ENCODE measurements around the gene RTN4RL1. TPM values are rescaled to one million over a fixed set of nuclear protein-coding genes. Genes with fewer than 3 reads are reported as not detected.

The RTN4RL1 gene
- total and polyA plus RNA-seq, 9 donors, result 0.30 to 4.1 (median 1.6) TPM; not detected in 1

DNA sequence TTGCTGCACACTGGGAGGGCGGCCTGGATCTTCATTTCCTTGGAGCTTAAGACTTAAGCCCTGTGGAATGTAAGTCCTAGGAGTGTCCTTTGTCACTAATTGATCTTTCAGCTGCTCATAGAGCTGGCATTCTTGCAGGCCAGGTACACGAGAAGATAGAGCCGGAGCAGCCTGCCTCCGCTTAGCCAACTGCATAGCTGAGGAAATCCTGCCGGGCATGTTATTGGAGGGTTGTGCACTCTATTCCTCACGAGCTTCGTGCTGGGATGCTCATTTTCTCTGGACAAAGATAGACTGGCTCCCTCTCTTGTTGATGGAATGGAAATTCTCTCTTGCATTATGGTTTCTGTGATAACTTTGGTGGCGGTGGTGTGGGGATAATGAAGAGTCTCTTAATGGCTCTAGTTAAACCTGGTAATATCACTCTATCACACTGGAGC, 118.5 kb downstream of the RTN4RL1 start:
- intact Hi-C loops (cut with DNase I), result loop anchor here in 1 of 4 donors (5.0 kb wide), 1 partner anchor 121 kb away; the partner anchor contains the start of gene RTN4RL1
- H3K36me3 ChIP-seq, result no peaks in the 10 kb centered on the region
- no peak overlapping the region for H3K4me3 ChIP-seq
- no peaks in the 10 kb centered on the region for H3K27me3 ChIP-seq
- no peak for DNase-seq
- H3K4me1 ChIP-seq (ENCODE audit: insufficient read depth), result peaks cover 6% of the 10 kb centered on the region
- no peaks in the 10 kb centered on the region for H3K9me3 ChIP-seq
- WGBS, 3 donors, result 36 to 40% (median 40%) methylated on average over 8 of the region's 8 CpGs
- no peak overlapping the region for H3K27ac ChIP-seq
- TF ChIP-seq POLR2A (IDR thresholded peaks at IDR 0.05), result no peak
- TF ChIP-seq EP300 (IDR thresholded peaks at IDR 0.05), result no peak
- TF ChIP-seq, protein P1, sequence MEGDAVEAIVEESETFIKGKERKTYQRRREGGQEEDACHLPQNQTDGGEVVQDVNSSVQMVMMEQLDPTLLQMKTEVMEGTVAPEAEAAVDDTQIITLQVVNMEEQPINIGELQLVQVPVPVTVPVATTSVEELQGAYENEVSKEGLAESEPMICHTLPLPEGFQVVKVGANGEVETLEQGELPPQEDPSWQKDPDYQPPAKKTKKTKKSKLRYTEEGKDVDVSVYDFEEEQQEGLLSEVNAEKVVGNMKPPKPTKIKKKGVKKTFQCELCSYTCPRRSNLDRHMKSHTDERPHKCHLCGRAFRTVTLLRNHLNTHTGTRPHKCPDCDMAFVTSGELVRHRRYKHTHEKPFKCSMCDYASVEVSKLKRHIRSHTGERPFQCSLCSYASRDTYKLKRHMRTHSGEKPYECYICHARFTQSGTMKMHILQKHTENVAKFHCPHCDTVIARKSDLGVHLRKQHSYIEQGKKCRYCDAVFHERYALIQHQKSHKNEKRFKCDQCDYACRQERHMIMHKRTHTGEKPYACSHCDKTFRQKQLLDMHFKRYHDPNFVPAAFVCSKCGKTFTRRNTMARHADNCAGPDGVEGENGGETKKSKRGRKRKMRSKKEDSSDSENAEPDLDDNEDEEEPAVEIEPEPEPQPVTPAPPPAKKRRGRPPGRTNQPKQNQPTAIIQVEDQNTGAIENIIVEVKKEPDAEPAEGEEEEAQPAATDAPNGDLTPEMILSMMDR (IDR thresholded peaks at IDR 0.05), result no peak

DNA sequence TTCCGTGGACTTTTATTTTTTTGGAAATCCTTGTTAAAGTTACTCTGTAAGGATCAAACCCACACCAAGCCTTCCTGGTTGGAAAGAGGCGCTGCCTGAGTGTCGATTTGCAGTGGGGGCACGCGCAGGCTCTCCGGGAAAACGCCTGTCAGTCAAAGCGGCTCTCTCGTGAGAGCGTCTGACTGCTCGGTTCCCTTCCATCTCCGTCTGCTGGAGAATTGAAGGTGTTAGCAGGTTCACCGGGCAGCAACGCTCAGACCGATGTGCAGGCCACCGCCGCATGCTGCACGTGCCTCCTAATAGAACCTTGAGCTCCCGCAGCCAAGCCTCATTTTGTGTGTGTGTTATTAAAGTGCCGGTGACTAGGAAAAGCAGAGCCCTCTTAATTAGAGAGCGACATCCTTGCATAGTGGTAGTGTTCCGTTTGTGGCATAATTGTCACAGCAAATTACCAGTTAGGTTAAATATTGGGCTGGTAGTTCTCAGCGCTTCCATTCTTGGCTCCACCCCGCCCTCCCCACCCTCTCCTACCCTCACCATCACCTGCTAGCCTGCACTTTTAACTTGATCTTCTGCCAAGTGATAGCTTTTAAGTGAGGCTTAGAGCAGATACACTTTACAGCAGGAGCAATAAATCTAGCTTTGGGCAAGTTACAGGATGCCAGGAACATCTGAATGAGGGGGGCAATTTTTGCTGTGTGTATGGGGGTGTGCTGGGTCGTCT, 119.8 kb downstream of the RTN4RL1 start:
- Histone ChIP-seq H3K4me1 (ENCODE audit: insufficient read depth) (peaks cover 6% of the 10 kb centered on the region), H3K4me3 (no peak overlapping the region), H3K36me3 (no peaks in the 10 kb centered on the region), H3K27ac (no peak overlapping the region), H3K9me3 (no peaks in the 10 kb centered on the region), H3K27me3 (no peaks in the 10 kb centered on the region)
- WGBS, 3 donors, result 15 to 21% (median 21%) methylated on average over 25 of the region's 25 CpGs
- intact Hi-C loops (cut with DNase I), result loop anchor here in 1 of 4 donors (5.0 kb wide), 1 partner anchor 122 kb away; the partner anchor contains the start of gene RTN4RL1
- no peak for DNase-seq
- TF ChIP-seq EP300 (IDR thresholded peaks at IDR 0.05) (no peak), POLR2A (IDR thresholded peaks at IDR 0.05) (no peak)
- TF ChIP-seq, protein P1 (IDR thresholded peaks at IDR 0.05), result no peak

DNA sequence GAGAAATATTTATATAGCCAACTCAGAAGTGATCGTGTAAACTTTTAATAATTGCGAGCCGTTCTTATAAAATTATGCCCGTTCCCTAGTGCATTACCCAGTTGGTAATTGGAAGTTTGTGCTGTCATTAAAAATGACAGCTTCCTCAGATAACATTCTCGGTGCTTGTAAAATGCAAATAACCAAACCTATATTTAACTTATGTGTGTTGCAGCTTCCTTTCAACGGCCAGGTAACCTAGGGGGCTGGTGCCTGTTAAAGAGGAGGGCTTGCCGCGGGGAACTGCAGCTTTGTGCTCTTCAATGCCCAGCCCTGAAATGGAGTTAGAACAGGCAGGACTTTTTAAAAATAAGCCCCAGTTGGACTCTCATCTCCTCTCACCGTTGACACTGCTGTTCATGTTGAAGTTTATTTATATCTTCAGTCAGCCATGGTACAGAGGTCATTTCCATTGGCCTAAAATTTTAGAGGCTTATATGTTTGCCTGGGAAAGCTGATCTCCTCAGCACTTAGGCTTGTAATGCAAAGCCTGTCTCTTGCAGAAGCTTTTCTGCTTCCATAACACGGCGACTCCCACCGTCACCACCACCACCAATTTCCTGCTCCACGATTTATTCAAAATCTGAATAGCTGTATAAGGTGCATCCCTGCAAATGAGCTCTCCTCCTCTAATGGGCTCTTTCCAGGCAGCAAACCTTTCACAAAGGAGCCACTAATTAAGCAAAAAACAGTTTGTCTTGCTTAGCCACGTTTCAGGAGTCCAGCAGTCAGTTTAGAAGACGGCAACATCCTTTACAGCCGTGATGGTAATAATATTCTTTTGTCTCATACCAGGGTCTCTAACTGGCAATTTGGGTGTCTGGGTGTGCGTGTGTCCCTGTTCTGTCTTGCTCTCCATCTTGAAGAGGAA, 120.6 kb downstream of the RTN4RL1 start:
- intact Hi-C loops (cut with DNase I), result loop anchor here in 2 of 4 donors (5.0 kb wide), 2 partner anchors 123 to 378 kb away; partner anchors contain the start of gene RTN4RL1 (in 1 of the 2)
- 61 to 67% (median 65%) methylated on average over 17 of the region's 17 CpGs for WGBS, 3 donors
- DNase-seq, result no peak

More for the DNA sequence above, 120.6 kb downstream of the RTN4RL1 start:
- Histone ChIP-seq H3K9me3 (no peaks in the 10 kb centered on the region), H3K27ac (no peak overlapping the region), H3K4me3 (no peak overlapping the region), H3K4me1 (ENCODE audit: insufficient read depth) (peaks cover 6% of the 10 kb centered on the region), H3K36me3 (no peaks in the 10 kb centered on the region), H3K27me3 (no peaks in the 10 kb centered on the region)
- TF ChIP-seq, protein P1 (IDR thresholded peaks at IDR 0.05), result no peak
- no peak for TF ChIP-seq POLR2A (IDR thresholded peaks at IDR 0.05)
- TF ChIP-seq EP300 (IDR thresholded peaks at IDR 0.05), result no peak
